ENCODE data around the gene GGA2.
"Not testable (repeated sequence)": the region's sequence is repeated elsewhere in the genome, so short reads cannot be mapped to it uniquely, and the experiment has no call there.

The GGA2 gene

GRCh38 chr16:23510164-23510914 is at the start of gene GGA2:
GGA2 (minus strand) TSS chr16:23510494; CDS start chr16:23510411, 83 bp downstream.
- in situ Hi-C loops (cut with MboI; ENCODE audit: low sequenced_read_pairs), result no loop called here

- in situ Hi-C loops (cut with MboI; ENCODE audit: low sequenced_read_pairs), result no loop called here
These were observed 47.7 kb upstream of the GGA2 start for GRCh38 chr16:23557779-23558702.

GRCh38 chr16:23556881-23557778 is 46.8 kb upstream of the GGA2 start, which contains the start of the genes EARS2 and UBFD1:
EARS2 (minus strand) TSS chr16:23557350; CDS start chr16:23557343, 7 bp downstream.
UBFD1 (plus strand) TSS chr16:23557727; CDS start chr16:23557743, 16 bp downstream.
- in situ Hi-C loops (cut with MboI; ENCODE audit: low sequenced_read_pairs), result no loop called here

GRCh38 chr16:23554536-23554935 is 44.2 kb upstream of the GGA2 start:
- in situ Hi-C loops (cut with MboI; ENCODE audit: low sequenced_read_pairs), result no loop called here

GRCh38 chr16:23552161-23552560 is 41.9 kb upstream of the GGA2 start:
- in situ Hi-C loops (cut with MboI; ENCODE audit: low sequenced_read_pairs), result no loop called here

GRCh38 chr16:23549938-23550337 is 39.6 kb upstream of the GGA2 start:
- in situ Hi-C loops (cut with MboI; ENCODE audit: low sequenced_read_pairs), result no loop called here

- in situ Hi-C loops (cut with MboI; ENCODE audit: low sequenced_read_pairs), result no loop called here
These were observed 34.1 kb upstream of the GGA2 start for GRCh38 chr16:23544436-23544835.

- in situ Hi-C loops (cut with MboI; ENCODE audit: low sequenced_read_pairs), result not testable (repeated sequence)
These were observed 30.5 kb upstream of the GGA2 start for GRCh38 chr16:23540817-23541178.

- in situ Hi-C loops (cut with MboI; ENCODE audit: low sequenced_read_pairs), result no loop called here
These were observed 29.9 kb upstream of the GGA2 start for GRCh38 chr16:23539984-23540816.

- in situ Hi-C loops (cut with MboI; ENCODE audit: low sequenced_read_pairs), result no loop called here
These were observed 28.6 kb upstream of the GGA2 start for GRCh38 chr16:23538919-23539278.

GRCh38 chr16:23537390-23537789 is 27.1 kb upstream of the GGA2 start:
- in situ Hi-C loops (cut with MboI; ENCODE audit: low sequenced_read_pairs), result no loop called here

GRCh38 chr16:23535901-23536300 is 25.6 kb upstream of the GGA2 start:
- in situ Hi-C loops (cut with MboI; ENCODE audit: low sequenced_read_pairs), result no loop called here

GRCh38 chr16:23534868-23535860 is 24.9 kb upstream of the GGA2 start:
- in situ Hi-C loops (cut with MboI; ENCODE audit: low sequenced_read_pairs), result no loop called here

- in situ Hi-C loops (cut with MboI; ENCODE audit: low sequenced_read_pairs), result no loop called here
These were observed 22.2 kb upstream of the GGA2 start for GRCh38 chr16:23532448-23532847.

GRCh38 chr16:23530062-23530461 is 19.8 kb upstream of the GGA2 start:
- in situ Hi-C loops (cut with MboI; ENCODE audit: low sequenced_read_pairs), result no loop called here

GRCh38 chr16:23528644-23529310 is 18.5 kb upstream of the GGA2 start:
- in situ Hi-C loops (cut with MboI; ENCODE audit: low sequenced_read_pairs), result no loop called here

GRCh38 chr16:23527961-23528643 is 17.8 kb upstream of the GGA2 start:
- in situ Hi-C loops (cut with MboI; ENCODE audit: low sequenced_read_pairs), result no loop called here

- in situ Hi-C loops (cut with MboI; ENCODE audit: low sequenced_read_pairs), result no loop called here
These were observed 14.6 kb upstream of the GGA2 start for GRCh38 chr16:23524886-23525285.

Measured in HL-60/S4 treated with phorbol 12-myristate 13-acetate at 8.2 ng/mL for 4 days and 3 days (cell line).